ENCODE results near the gene KLRK1.
"Not testable (repeated sequence)": the region's sequence is repeated elsewhere in the genome, so short reads cannot be mapped to it uniquely, and the experiment has no call there.

KLRK1 gene

GRCh38 chr12:10389904-10390303, at the start of gene KLRK1:
TSS of gene KLRK1 (minus strand) at chr12:10390041. CDS start at chr12:10388810, 1,231 bp downstream.
- no peaks in the 10 kb centered on the region for H3K9me3 ChIP-seq (ENCODE audit: control insufficient read depth in 1 of 2, low read length in 2 of 2)
- no peaks in the 10 kb centered on the region for H3K27me3 ChIP-seq (ENCODE audit: low read depth, low read length)
- no peak within 1 kb of the TSS for H3K27ac ChIP-seq (ENCODE audit: low read length)
- peaks cover 0 to 4% of the 10 kb centered on the region in 2 donors for H3K4me1 ChIP-seq (ENCODE audit: control insufficient read depth in 1 of 2, insufficient read depth in 2 of 2, low read length in 2 of 2)
- H3K36me3 ChIP-seq (ENCODE audit: control insufficient read depth in 1 of 2, insufficient read depth in 2 of 2, low read length in 2 of 2) = no peaks in the 10 kb centered on the region
- H3K4me3 ChIP-seq (ENCODE audit: low read depth in 1 of 2, low read length in 2 of 2) = no peak within 1 kb of the TSS

GRCh38 chr12:10437601-10438000, 47.8 kb upstream of the KLRK1 start:
- not testable (repeated sequence) for H3K27ac ChIP-seq (ENCODE audit: low read length); H3K9me3 ChIP-seq (ENCODE audit: control insufficient read depth in 1 of 2, low read length in 2 of 2); H3K36me3 ChIP-seq (ENCODE audit: control insufficient read depth in 1 of 2, insufficient read depth in 2 of 2, low read length in 2 of 2); H3K27me3 ChIP-seq (ENCODE audit: low read depth, low read length); H3K4me1 ChIP-seq (ENCODE audit: control insufficient read depth in 1 of 2, insufficient read depth in 2 of 2, low read length in 2 of 2); H3K4me3 ChIP-seq (ENCODE audit: low read depth in 1 of 2, low read length in 2 of 2)

- H3K4me3 ChIP-seq (ENCODE audit: low read depth in 1 of 2, low read length in 2 of 2); H3K9me3 ChIP-seq (ENCODE audit: control insufficient read depth in 1 of 2, low read length in 2 of 2); H3K27ac ChIP-seq (ENCODE audit: low read length); H3K4me1 ChIP-seq (ENCODE audit: control insufficient read depth in 1 of 2, insufficient read depth in 2 of 2, low read length in 2 of 2); H3K36me3 ChIP-seq (ENCODE audit: control insufficient read depth in 1 of 2, insufficient read depth in 2 of 2, low read length in 2 of 2); H3K27me3 ChIP-seq (ENCODE audit: low read depth, low read length): not testable (repeated sequence)
These were observed 46.0 kb upstream of the KLRK1 start, which contains the start of gene KLRC2 for GRCh38 chr12:10435816-10436215. TSS of gene KLRC2 (minus strand) at chr12:10436010. CDS start at chr12:10435986, 24 bp downstream.

- not testable (repeated sequence) for H3K9me3 ChIP-seq (ENCODE audit: control insufficient read depth in 1 of 2, low read length in 2 of 2); H3K4me1 ChIP-seq (ENCODE audit: control insufficient read depth in 1 of 2, insufficient read depth in 2 of 2, low read length in 2 of 2); H3K4me3 ChIP-seq (ENCODE audit: low read depth in 1 of 2, low read length in 2 of 2); H3K27ac ChIP-seq (ENCODE audit: low read length); H3K36me3 ChIP-seq (ENCODE audit: control insufficient read depth in 1 of 2, insufficient read depth in 2 of 2, low read length in 2 of 2); H3K27me3 ChIP-seq (ENCODE audit: low read depth, low read length)
These were observed 40.8 kb upstream of the KLRK1 start for GRCh38 chr12:10430623-10431022.

- H3K36me3 ChIP-seq (ENCODE audit: control insufficient read depth in 1 of 2, insufficient read depth in 2 of 2, low read length in 2 of 2); H3K9me3 ChIP-seq (ENCODE audit: control insufficient read depth in 1 of 2, low read length in 2 of 2); H3K4me1 ChIP-seq (ENCODE audit: control insufficient read depth in 1 of 2, insufficient read depth in 2 of 2, low read length in 2 of 2); H3K4me3 ChIP-seq (ENCODE audit: low read depth in 1 of 2, low read length in 2 of 2); H3K27me3 ChIP-seq (ENCODE audit: low read depth, low read length); H3K27ac ChIP-seq (ENCODE audit: low read length): not testable (repeated sequence)
These were observed 36.1 kb upstream of the KLRK1 start for GRCh38 chr12:10425938-10426337.

- H3K9me3 ChIP-seq (ENCODE audit: control insufficient read depth in 1 of 2, low read length in 2 of 2); H3K4me1 ChIP-seq (ENCODE audit: control insufficient read depth in 1 of 2, insufficient read depth in 2 of 2, low read length in 2 of 2); H3K4me3 ChIP-seq (ENCODE audit: low read depth in 1 of 2, low read length in 2 of 2); H3K36me3 ChIP-seq (ENCODE audit: control insufficient read depth in 1 of 2, insufficient read depth in 2 of 2, low read length in 2 of 2); H3K27ac ChIP-seq (ENCODE audit: low read length); H3K27me3 ChIP-seq (ENCODE audit: low read depth, low read length): not testable (repeated sequence)
These were observed 34.5 kb upstream of the KLRK1 start for GRCh38 chr12:10424260-10424899.

- not testable (repeated sequence) for H3K4me3 ChIP-seq (ENCODE audit: low read depth in 1 of 2, low read length in 2 of 2); H3K27me3 ChIP-seq (ENCODE audit: low read depth, low read length); H3K36me3 ChIP-seq (ENCODE audit: control insufficient read depth in 1 of 2, insufficient read depth in 2 of 2, low read length in 2 of 2); H3K9me3 ChIP-seq (ENCODE audit: control insufficient read depth in 1 of 2, low read length in 2 of 2); H3K4me1 ChIP-seq (ENCODE audit: control insufficient read depth in 1 of 2, insufficient read depth in 2 of 2, low read length in 2 of 2); H3K27ac ChIP-seq (ENCODE audit: low read length)
These were observed 32.3 kb upstream of the KLRK1 start for GRCh38 chr12:10422159-10422558.

- H3K4me3 ChIP-seq (ENCODE audit: low read depth in 1 of 2, low read length in 2 of 2); H3K9me3 ChIP-seq (ENCODE audit: control insufficient read depth in 1 of 2, low read length in 2 of 2); H3K27ac ChIP-seq (ENCODE audit: low read length); H3K27me3 ChIP-seq (ENCODE audit: low read depth, low read length); H3K36me3 ChIP-seq (ENCODE audit: control insufficient read depth in 1 of 2, insufficient read depth in 2 of 2, low read length in 2 of 2); H3K4me1 ChIP-seq (ENCODE audit: control insufficient read depth in 1 of 2, insufficient read depth in 2 of 2, low read length in 2 of 2): not testable (repeated sequence)
These were observed 30.5 kb upstream of the KLRK1 start, which contains the start of gene KLRC3 for GRCh38 chr12:10420334-10420733. TSS of gene KLRC3 (minus strand) at chr12:10420595. CDS start at chr12:10420550, 45 bp downstream.

GRCh38 chr12:10409392-10409791, 19.6 kb upstream of the KLRK1 start, which contains the start of gene KLRC4:
TSS of gene KLRC4 (minus strand) at chr12:10409757. CDS start at chr12:10409575, 182 bp downstream.
- Histone ChIP-seq H3K4me3 (ENCODE audit: low read depth in 1 of 2, low read length in 2 of 2) (no peak within 1 kb of the TSS), H3K9me3 (ENCODE audit: control insufficient read depth in 1 of 2, low read length in 2 of 2) (no peaks in the 10 kb centered on the region), H3K36me3 (ENCODE audit: control insufficient read depth in 1 of 2, insufficient read depth in 2 of 2, low read length in 2 of 2) (no peaks in the 10 kb centered on the region), H3K27me3 (ENCODE audit: low read depth, low read length) (no peaks in the 10 kb centered on the region), H3K4me1 (ENCODE audit: control insufficient read depth in 1 of 2, insufficient read depth in 2 of 2, low read length in 2 of 2) (no peaks in the 10 kb centered on the region), H3K27ac (ENCODE audit: low read length) (no peak within 1 kb of the TSS)

GRCh38 chr12:10408842-10409241, 19.0 kb upstream of the KLRK1 start:
- Histone ChIP-seq H3K4me1 (ENCODE audit: control insufficient read depth in 1 of 2, insufficient read depth in 2 of 2, low read length in 2 of 2) (no peaks in the 10 kb centered on the region), H3K36me3 (ENCODE audit: control insufficient read depth in 1 of 2, insufficient read depth in 2 of 2, low read length in 2 of 2) (no peaks in the 10 kb centered on the region), H3K27ac (ENCODE audit: low read length) (no peak overlapping the region), H3K9me3 (ENCODE audit: control insufficient read depth in 1 of 2, low read length in 2 of 2) (no peaks in the 10 kb centered on the region), H3K27me3 (ENCODE audit: low read depth, low read length) (no peaks in the 10 kb centered on the region), H3K4me3 (ENCODE audit: low read depth in 1 of 2, low read length in 2 of 2) (no peak overlapping the region)

GRCh38 chr12:10406725-10407124, 16.9 kb upstream of the KLRK1 start:
- Histone ChIP-seq H3K4me1 (ENCODE audit: control insufficient read depth in 1 of 2, insufficient read depth in 2 of 2, low read length in 2 of 2) (no peaks in the 10 kb centered on the region), H3K36me3 (ENCODE audit: control insufficient read depth in 1 of 2, insufficient read depth in 2 of 2, low read length in 2 of 2) (no peaks in the 10 kb centered on the region), H3K27ac (ENCODE audit: low read length) (no peak overlapping the region), H3K9me3 (ENCODE audit: control insufficient read depth in 1 of 2, low read length in 2 of 2) (no peaks in the 10 kb centered on the region), H3K4me3 (ENCODE audit: low read depth in 1 of 2, low read length in 2 of 2) (no peak overlapping the region), H3K27me3 (ENCODE audit: low read depth, low read length) (no peaks in the 10 kb centered on the region)

- Histone ChIP-seq H3K4me3 (ENCODE audit: low read depth in 1 of 2, low read length in 2 of 2) (no peak overlapping the region), H3K9me3 (ENCODE audit: control insufficient read depth in 1 of 2, low read length in 2 of 2) (no peaks in the 10 kb centered on the region), H3K27me3 (ENCODE audit: low read depth, low read length) (no peaks in the 10 kb centered on the region), H3K36me3 (ENCODE audit: control insufficient read depth in 1 of 2, insufficient read depth in 2 of 2, low read length in 2 of 2) (no peaks in the 10 kb centered on the region), H3K27ac (ENCODE audit: low read length) (no peak overlapping the region), H3K4me1 (ENCODE audit: control insufficient read depth in 1 of 2, insufficient read depth in 2 of 2, low read length in 2 of 2) (no peaks in the 10 kb centered on the region)
These were observed 15.5 kb upstream of the KLRK1 start for GRCh38 chr12:10405294-10405693.

Measured in muscle layer of duodenum (tissue), 2 donors.